ENCODE results near the gene ADCY4.

The ADCY4 gene

GRCh38 chr14:24314377-24315193, 20.3 kb downstream of the ADCY4 start:
- DNase-seq = no peak

DNA sequence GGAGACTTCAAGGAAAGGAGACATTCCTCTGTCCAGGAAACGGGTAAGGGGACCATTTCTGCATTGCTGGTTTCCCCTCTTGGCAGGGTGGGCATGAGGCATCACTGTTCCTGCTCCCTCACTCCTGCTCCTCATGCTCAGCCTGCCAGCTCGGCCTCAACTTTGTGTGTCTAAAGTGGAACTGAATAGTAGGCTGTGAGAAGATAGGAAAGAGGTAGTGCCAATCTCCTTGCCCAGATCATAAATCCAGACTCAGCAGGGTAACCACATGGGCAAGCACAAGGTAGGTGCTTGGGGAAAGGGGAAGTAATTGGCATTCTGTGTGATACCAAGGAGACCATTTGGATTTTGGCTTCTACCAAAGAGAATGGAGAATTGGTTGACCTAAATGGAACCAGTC, 21.0 kb downstream of the ADCY4 start:
- DNase-seq = no peak

- DNase-seq = no peak
These were observed 21.9 kb downstream of the ADCY4 start for GRCh38 chr14:24312736-24313507.

- no peak for DNase-seq
These were observed 22.8 kb downstream of the ADCY4 start for GRCh38 chr14:24311837-24312615.

DNA sequence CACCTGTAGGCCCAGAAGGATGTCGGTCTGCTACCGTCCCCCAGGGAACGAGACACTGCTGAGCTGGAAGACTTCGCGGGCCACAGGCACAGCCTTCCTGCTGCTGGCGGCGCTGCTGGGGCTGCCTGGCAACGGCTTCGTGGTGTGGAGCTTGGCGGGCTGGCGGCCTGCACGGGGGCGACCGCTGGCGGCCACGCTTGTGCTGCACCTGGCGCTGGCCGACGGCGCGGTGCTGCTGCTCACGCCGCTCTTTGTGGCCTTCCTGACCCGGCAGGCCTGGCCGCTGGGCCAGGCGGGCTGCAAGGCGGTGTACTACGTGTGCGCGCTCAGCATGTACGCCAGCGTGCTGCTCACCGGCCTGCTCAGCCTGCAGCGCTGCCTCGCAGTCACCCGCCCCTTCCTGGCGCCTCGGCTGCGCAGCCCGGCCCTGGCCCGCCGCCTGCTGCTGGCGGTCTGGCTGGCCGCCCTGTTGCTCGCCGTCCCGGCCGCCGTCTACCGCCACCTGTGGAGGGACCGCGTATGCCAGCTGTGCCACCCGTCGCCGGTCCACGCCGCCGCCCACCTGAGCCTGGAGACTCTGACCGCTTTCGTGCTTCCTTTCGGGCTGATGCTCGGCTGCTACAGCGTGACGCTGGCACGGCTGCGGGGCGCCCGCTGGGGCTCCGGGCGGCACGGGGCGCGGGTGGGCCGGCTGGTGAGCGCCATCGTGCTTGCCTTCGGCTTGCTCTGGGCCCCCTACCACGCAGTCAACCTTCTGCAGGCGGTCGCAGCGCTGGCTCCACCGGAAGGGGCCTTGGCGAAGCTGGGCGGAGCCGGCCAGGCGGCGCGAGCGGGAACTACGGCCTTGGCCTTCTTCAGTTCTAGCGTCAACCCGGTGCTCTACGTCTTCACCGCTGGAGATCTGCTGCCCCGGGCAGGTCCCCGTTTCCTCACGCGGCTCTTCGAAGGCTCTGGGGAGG, 23.9 kb downstream of the ADCY4 start, which contains the start of gene LTB4R:
Gene LTB4R, plus strand, starts transcription at position 857 of the 959 bp plus-strand sequence. CDS start 4,150 bp downstream, outside the sequence.
- DNase-seq = peak; percentile 52

DNA sequence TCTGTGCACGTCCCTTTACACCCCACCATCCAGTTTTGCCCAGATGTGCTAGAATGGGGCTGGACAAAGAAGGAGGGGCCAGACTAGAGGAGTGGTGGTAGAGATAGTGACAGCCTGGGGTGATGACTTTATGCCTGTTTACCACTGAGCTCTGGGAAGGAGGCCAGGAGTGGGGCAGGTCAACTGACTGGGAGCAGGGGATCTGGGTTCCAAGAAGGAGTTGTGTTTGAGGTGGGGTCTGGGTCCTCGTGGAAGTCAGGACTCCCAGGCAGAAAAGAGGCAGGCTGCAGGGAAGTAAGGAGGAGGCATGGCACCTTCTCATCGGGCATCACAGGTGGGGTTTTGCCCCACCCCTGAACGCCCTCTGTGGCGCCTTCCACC, 24.6 kb downstream of the ADCY4 start:
- no peak for DNase-seq

- DNase-seq = no peak
These were observed 25.2 kb downstream of the ADCY4 start, which contains the start of gene LTB4R2 for GRCh38 chr14:24309538-24310264. Gene LTB4R2, plus strand, starts transcription at chr14:24310140. Its CDS starts 525 bp downstream, at chr14:24310665.

DNA sequence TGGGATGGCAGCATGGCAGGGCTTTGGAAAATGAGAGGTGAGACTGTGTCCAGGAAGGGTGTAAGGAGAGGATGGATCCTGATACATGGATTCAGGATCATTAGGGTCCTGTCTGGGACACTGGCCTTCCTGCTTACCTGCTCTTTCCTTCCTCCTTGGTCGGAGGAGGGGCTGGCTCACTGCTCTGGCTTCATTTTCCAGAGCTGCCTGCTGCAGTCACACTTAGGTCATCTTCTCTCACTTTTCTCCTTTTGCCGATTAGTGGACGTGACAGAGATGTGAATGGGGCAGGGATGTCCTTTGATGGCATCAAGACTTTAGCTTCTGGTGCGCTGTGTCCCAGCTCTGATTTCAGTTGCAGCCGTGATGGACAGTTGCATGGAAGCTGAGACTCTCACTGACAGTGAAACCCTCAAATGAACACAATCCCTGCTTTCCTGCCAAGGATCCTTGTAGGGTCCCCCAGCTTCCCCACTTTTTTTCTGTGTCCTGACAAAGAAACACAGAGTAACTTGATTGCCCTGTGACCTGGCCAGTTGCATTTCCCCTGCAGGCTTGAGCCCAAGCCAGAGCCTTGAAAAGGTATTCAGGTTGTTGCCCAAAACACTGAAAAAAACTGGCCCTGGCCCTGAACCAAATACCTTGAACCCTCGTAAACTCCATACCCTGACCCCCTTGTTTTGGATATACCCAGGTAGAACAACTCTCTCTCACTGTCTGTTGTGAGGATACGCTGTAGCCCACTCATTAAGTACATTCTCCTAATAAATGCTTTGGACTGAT, 26.3 kb downstream of the ADCY4 start:
- no peak for DNase-seq

DNA sequence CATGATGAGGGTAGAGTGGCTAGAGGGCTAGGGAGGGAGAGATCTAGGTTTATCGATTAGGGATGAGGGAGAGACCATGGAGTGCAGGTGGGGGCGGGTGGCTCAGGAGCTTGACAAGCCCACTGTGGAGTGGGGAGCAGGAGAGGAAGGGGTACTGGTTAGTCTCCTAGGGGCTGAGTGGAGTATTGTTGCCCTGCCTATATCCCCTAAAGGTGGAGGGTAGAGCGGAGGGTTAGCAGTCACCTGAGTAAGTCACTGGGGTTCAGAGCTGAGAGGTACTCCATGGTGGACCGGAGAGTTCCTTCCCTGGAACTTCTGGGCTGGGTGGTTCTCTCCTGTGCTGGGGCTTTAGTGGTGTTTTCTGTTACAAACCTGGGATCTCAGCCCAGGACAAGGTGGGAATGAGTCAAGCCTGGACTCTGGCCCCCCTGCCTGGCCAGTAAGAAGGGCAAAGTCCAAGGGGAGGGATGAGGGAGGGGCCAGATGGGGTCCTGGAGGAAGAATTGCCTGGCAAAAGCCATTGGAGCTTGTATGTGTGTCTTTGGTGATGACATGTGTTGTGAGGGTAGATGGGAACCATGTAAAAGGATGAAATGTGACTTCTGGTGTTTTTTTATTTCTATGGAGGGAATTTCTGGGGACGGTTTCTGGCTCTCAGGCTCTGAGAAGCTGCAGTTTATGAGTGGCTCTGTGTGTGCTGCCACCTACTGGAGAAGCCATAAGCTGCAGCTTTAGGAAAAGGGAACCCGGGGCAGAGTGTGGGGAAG, 27.1 kb downstream of the ADCY4 start, which contains the start of gene CIDEB:
Gene CIDEB, minus strand, starts transcription at position 403 of the 767 bp plus-strand sequence. Its CDS starts 119 bp downstream, at position 284.
- peak; percentile 31 for DNase-seq

- no peak for DNase-seq
These were observed 27.7 kb downstream of the ADCY4 start for GRCh38 chr14:24307156-24307574.

DNA sequence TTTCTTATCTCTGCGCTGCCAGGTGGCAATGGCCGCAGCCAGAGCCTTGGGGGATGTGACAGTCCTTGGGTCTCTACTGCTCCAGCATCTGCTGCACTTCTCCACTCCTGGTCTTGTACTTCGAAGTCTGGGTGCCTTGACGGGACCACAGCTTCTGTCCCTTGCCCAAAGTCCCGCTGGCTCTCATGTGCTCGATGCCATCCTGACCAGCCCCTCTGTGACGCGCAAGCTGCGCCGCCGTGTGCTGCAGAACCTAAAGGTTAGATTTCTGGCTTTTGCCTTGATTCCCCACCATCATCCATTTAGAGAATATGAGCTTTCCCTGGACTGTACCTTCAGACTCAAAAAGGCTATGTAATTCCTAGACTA, 30.9 kb downstream of the ADCY4 start:
- no peak for DNase-seq

GRCh38 chr14:24300326-24300980, 34.4 kb downstream of the ADCY4 start:
- DNase-seq = no peak

- DNase-seq = peak; percentile 91
These were observed 35.3 kb downstream of the ADCY4 start, which contains the start of the genes DHRS1 and NOP9 for GRCh38 chr14:24299255-24300191. Gene DHRS1, minus strand, starts transcription at chr14:24299780. Its CDS starts 674 bp downstream, at chr14:24299106. Gene NOP9, plus strand, starts transcription at chr14:24299850. Its CDS starts 105 bp downstream, at chr14:24299955.

GRCh38 chr14:24298892-24299254, 36.0 kb downstream of the ADCY4 start:
- no peak for DNase-seq

DNA sequence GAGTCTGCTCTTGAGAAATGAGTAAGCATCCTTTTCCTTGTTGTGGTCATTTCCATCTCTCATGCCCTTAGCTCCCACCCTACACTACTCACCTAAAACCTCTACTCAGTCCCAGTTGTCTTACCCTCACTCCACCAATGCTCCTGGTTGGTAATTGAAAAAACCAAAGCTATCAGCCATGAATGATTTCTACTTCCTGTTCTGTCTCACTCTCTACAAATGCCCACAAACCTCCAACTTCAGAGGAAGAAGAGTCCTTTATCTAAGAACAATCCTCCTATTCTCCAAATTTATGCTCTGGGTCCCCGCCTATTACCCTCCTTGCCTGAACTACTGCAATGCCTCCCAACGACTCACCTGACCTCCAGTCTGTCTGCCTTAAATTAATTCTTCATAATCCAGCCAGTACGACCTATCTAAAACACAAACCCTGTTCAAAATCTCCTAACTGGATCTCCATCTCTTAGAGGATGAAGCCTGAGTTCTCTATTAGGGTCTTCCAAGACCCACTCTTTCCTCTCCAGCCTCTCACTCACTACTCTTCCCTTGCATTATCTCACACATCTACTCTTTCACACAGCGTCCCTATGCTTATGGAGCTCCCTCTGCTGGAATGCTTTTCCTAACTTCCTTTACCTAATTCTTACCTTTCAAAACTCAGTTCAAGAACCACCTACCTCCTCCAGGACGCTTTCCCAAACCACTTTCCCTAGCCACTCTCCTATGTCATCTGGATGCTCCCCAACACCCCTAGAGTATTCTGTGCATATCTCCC, 37.5 kb downstream of the ADCY4 start:
- no peak for DNase-seq

- peak; percentile 57 for DNase-seq
These were observed 38.3 kb downstream of the ADCY4 start for GRCh38 chr14:24296341-24297157.
